D341Med (cell line): ENCODE results near the gene OR3A1.
"Not testable (repeated sequence)": the region's sequence is repeated elsewhere in the genome, so short reads cannot be mapped to it uniquely, and the experiment has no call there.

Experiments used
- DNase-seq: peaks from one replicate; pipeline ENCODE4 v3.0.0; 2012; ENCODE audit warnings: low spot score

The OR3A1 gene

DNA sequence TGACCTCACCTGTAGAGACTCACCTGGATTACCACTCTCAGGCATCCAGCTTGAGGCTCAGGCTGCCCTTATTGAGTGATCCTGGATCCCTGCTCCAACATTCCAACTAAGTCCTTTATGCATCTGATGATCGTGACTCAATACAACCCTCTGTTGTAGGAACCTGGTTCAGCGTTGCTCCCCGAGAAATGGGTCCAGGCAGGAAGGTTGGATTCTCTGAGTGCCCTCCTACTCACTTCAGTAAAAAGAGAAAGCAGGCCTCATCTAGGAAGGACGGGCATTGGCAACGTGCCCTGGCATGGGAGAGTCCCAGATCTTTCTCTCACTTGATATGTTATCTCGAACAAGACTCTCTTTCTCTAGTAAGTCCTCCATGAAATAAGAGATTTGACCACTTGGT is at the start of gene OR3A1:
OR3A1 (minus strand) TSS at position 101 of the 400 bp plus-strand sequence. CDS start 5,778 bp downstream, outside the sequence.
- DNase-seq = no peak

GRCh38 chr17:3342782-3343181 is 44.6 kb upstream of the OR3A1 start:
- DNase-seq = not testable (repeated sequence)

DNA sequence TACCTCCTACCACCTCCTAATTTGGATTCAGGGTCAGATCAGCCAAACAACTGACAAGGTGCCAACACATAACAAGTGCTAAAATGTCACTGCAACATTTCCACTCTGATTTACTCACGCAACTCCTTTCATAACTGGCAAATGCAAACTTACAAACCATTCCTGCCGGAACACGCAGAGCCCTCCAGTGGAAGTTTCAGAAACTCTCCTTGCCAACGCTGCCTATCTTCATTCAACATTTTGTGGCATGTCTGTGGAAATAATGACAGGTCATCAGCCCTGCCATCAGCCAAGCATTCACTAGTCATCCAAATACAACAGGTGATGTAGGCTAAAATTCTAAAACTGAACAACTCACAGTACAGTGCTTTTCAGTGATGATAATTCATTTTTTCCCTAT is 37.7 kb upstream of the OR3A1 start:
- no peak for DNase-seq

GRCh38 chr17:3318336-3318735 is 20.2 kb upstream of the OR3A1 start:
- no peak for DNase-seq

- no peak for DNase-seq
Measured at GRCh38 chr17:3316836-3317235, 18.7 kb upstream of the OR3A1 start.

- no peak for DNase-seq
Measured at GRCh38 chr17:3308603-3309002, 10.4 kb upstream of the OR3A1 start.

GRCh38 chr17:3295632-3296031 is 2.5 kb downstream of the OR3A1 start:
- DNase-seq = no peak

DNA sequence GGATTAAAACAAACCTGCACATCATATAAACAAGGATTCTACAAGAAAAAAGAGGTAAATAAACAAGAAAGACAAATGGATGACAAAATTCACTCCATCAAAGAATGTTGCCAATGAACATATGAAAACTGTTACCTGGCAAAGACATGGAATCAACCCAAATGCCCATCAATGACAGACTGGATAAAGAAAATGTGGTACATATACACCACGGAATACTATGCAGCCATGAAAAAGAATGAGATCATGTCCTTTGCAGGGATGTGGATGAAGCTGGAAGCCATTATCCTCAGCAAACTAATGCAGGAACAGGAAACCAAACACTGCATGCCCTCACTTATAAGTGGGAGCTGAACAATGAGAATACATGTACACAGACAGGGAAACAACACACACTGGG is 4.6 kb downstream of the OR3A1 start:
- DNase-seq = not testable (repeated sequence)

DNA sequence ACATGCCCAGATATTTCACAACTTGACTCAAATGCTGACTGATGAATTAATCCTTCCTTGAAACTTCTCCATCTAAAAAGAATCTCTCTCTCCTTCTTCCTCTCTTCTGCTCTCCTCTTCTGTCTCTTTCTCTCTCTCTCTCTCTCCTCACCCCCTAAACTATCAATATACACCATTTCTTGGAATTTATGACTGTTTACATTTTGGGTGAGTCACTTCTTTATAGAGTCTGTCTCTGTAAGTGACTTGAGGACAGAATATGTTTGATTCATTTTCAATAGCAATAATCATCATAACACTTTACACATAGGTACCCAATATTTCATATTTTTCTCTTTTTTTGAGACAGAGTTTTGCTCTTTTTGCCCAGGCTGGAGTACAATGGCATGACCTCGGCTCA is 15.3 kb downstream of the OR3A1 start:
- no peak for DNase-seq

DNA sequence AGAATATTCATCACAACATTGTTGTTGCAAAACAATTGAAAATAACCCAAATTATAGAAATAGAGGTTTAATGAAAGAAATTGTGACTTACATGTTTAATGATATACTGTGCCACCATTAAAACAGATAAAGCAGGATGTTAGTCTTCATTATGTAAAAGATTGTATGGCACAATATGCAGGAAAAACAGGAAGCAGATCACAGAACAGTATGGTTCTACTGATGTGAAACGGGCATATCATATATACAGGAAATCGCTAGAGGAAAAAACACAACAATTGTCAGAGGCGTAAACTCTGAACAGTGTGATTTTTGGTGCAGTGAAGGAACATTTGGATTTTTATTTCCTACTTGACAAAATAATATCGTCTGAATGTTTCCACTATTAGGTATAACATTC is 22.0 kb downstream of the OR3A1 start:
- DNase-seq = no peak

DNA sequence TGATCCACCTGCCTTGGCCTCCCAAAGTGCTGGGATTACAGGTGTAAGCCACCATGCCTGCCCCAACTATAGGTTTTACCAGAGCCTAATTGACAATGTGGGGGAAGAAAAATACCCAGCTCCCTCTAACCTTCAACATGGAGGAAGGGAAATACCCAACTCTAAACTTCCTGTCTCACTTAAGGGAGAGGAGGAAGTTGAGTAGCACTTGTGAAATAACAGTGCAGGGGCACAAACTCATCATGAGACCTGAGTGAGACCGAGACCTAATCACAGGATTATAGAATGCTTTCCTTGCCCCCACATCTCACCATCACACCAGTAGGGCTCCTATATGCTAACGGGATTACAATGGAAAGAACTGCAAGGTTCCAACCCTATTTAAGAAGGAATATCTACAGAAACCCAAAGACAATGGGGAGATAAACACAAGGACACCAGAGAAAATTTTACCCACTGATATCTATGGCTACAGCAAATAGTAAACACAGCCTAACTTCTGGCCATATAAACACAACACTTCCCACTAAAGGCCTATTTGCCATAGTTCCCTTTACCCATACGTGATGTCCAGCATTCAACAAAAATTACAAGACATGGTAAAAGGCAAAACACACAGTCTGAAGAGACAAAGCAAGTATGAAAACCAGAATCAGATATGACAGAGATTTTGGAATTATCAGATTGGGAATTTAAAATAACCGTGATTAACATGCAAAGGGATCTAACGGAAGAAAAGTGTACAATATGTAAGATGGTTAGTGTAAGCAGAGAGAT is 26.9 kb downstream of the OR3A1 start:
- DNase-seq = no peak

DNA sequence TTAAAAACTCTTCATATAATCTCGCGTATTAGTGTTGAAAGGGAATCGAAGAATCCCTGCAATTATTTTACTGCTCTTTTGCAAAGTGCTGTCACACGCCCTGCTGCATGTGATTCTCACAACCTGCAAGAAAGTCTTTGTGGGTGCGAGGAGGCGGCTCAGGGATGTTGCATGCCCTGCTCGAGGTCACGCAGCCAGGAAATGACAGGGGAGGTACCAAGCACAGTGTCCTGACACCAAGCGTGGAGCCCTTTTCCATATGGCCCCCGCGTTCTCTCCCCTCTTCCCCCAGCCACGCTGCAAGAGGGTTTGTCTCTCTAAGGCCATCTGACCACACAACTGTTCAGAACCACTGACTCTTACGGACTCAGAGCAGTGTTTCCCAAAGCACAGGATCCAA is 37.6 kb downstream of the OR3A1 start:
- DNase-seq = no peak

DNA sequence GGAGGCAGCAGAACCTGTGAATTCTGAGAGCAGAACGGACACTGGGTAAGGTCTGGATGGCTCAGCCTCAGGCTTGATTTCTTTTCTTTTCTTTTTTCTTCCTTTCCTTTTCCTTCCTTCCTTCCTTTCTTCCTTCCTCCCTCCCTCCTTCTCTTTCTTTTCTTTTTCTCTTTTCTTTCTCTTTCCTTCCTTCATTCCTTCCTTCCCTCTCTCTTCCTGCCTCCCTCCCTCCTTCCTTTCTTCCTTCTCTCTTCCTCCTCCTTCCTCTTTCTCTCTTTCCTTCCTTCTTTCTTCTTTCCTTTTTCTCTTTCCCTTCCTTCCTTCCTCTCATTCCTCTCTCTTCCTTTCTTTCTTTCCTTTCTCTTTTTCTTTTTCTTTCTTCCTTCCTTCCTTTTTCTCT is 38.0 kb downstream of the OR3A1 start:
- DNase-seq = no peak

DNA sequence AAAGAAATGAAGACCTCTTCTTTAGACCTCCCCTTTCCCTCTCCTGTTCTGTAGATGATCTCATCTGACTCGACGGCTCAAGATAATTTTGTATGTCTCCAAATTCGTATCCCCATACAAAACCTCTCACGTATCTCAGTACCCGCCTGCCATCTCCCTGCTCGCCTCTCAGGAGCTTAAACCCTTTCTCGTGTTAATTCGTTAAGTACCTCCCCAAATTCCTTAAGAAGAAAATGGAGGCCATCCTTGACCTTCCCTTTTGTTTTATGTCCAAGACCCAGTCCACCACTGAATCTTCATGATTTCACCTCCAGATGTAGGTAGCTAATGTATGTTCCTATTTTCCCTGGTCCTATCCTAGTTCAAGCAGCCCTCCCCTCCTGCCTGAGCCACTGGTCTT is 41.6 kb downstream of the OR3A1 start:
- no peak for DNase-seq

GRCh38 chr17:3249013-3249412 is 49.1 kb downstream of the OR3A1 start:
- not testable (repeated sequence) for DNase-seq

- DNase-seq = not testable (repeated sequence)
Measured at GRCh38 chr17:3244841-3245240, 53.3 kb downstream of the OR3A1 start.

- DNase-seq = not testable (repeated sequence)
Measured at GRCh38 chr17:3241044-3241443, 57.1 kb downstream of the OR3A1 start.
